ENCODE data around the gene CTRB1. TPM values are rescaled to one million over a fixed set of nuclear protein-coding genes. Genes with fewer than 3 reads are reported as not detected.

The CTRB1 gene
- total and polyA plus RNA-seq, 2 of the 8 experiments (the other 6 are each of a cell fraction or from before 2014, with no cell fraction given) = not detected

GRCh38 chr16:75172578-75172977 lies 46.2 kb upstream of the CTRB1 start:
- Histone ChIP-seq H3K23ac (ENCODE audit: insufficient read length) (no peak overlapping the region), H3K4me2 (ENCODE audit: insufficient read depth in 1 of 2, low read depth in 2 of 2, low read length in 2 of 2) (no peak overlapping the region), H2BK120ac (replicated peaks; ENCODE audit: low read depth, low read length) (no peak overlapping the region), H2BK15ac (ENCODE audit: low read length) (no peak overlapping the region), H3K23me2 (ENCODE audit: low read depth, low read length) (no peaks in the 10 kb centered on the region), H3K27me3 (replicated peaks in 1 of 4; ENCODE audit: control insufficient read depth in 3 of 4, extremely low read depth in 1 of 4, insufficient read depth in 3 of 4, low read length in 3 of 4) (no peaks in the 10 kb centered on the region), H3K56ac (replicated peaks; ENCODE audit: insufficient read length, low read depth, low read length) (no peak overlapping the region), H2BK12ac (ENCODE audit: low read depth, low read length) (no peak overlapping the region), H3K4me1 (replicated peaks in 1 of 4; ENCODE audit: control insufficient read depth in 3 of 4, insufficient read depth in 4 of 4, low read length in 3 of 4) (no peaks in the 10 kb centered on the region), H4K5ac (ENCODE audit: insufficient read length, low read depth, low read length) (no peak overlapping the region), H3K36me3 (ENCODE audit: control insufficient read depth in 2 of 4, insufficient read depth in 4 of 4, low read length in 3 of 4) (peaks cover 5 to 45% (median 38%) of the 10 kb centered on the region in 4 experiments; a peak in 7 of 8 replicates), H3K27ac (ENCODE audit: low read depth, low read length) (no peak overlapping the region), H2AK5ac (ENCODE audit: low read depth, low read length) (no peak overlapping the region), H4K8ac (ENCODE audit: extremely low read depth, insufficient read depth, low read length) (no peak overlapping the region), H2AFZ (ENCODE audit: low read length) (no peak overlapping the region), H2BK20ac (ENCODE audit: low read length) (no peak overlapping the region), H4K91ac (replicated peaks; ENCODE audit: insufficient read length, low read length) (no peak overlapping the region), H3K4me3 (ENCODE audit: extremely low read depth in 1 of 4, insufficient read depth in 2 of 4, low read depth in 3 of 4, low read length in 4 of 4) (no peak overlapping the region), H2BK5ac (ENCODE audit: low read depth, low read length) (no peak overlapping the region), H3K4ac (replicated peaks; ENCODE audit: insufficient read length, low read depth, low read length) (no peak overlapping the region), H3K14ac (ENCODE audit: insufficient read length) (no peak overlapping the region), H3K79me2 (ENCODE audit: control insufficient read depth in 1 of 2, insufficient read depth in 2 of 2, low read length in 2 of 2) (no peaks in the 10 kb centered on the region), H3K18ac (ENCODE audit: extremely low read depth, low read length) (no peak overlapping the region), H3K9ac (replicated peaks in 1 of 4; ENCODE audit: extremely low read depth in 1 of 4, low read depth in 3 of 4, low read length in 3 of 4) (no peak overlapping the region), H4K20me1 (replicated peaks in 1 of 2; ENCODE audit: control insufficient read depth in 1 of 2, insufficient read depth in 2 of 2, low read length in 2 of 2) (no peaks in the 10 kb centered on the region), H3K9me3 (ENCODE audit: insufficient read depth in 2 of 2, low read depth in 1 of 2, low read length in 1 of 2) (peaks cover 56 to 65% of the 10 kb centered on the region in 2 experiments), H3K79me1 (ENCODE audit: low read depth, low read length) (no peaks in the 10 kb centered on the region)
- WGBS, 2 experiments (ENCODE audit: extremely low coverage in 1 of 2, insufficient coverage in 1 of 2, insufficient read length in 1 of 2, insufficient replicate concordance in 2 of 2, low coverage in 1 of 2, low lambda C conversion rate in 2 of 2, missing lambda C conversion rate in 1 of 2) = 93% methylated on average over 4 of the region's 4 CpGs; no CpG with 5 or more reads in 1 of the 2 experiments
- POLR2A ChIA-PET (ENCODE audit: partially characterized antibody) = interaction anchor here (0.6 to 2.1 kb wide), 3 partner anchors 10 to 262 kb away, joined by 3 to 7 read pairs (median 3); no protein-coding TSS in a partner anchor
- CTCF ChIA-PET (ENCODE audit: partially characterized antibody) = interaction anchor here (2.2 kb wide), 1 partner anchor 26 kb away, joined by 8 read pairs; no protein-coding TSS in a partner anchor
- TF ChIP-seq GABPA (IDR thresholded peaks at IDR 0.05; ENCODE audit: borderline replicate concordance, insufficient read depth, low read length) (no peak), CHD1 (IDR thresholded peaks at IDR 0.05; ENCODE audit: low read depth, low read length) (no peak), NRF1 (IDR thresholded peaks at IDR 0.05; ENCODE audit: low read depth, low read length) (no peak), BCL11A (IDR thresholded peaks at IDR 0.05; ENCODE audit: low read depth in 2 of 2, low read length in 2 of 2) (no peak), MAX (IDR thresholded peaks at IDR 0.05) (no peak), CBX8 (IDR thresholded peaks at IDR 0.05; ENCODE audit: borderline replicate concordance, low read depth, low read length) (no peak), CREB1 (IDR thresholded peaks at IDR 0.05) (no peak), CBX5 (IDR thresholded peaks at IDR 0.05; ENCODE audit: low read depth, low read length) (no peak), ZNF274 (IDR thresholded peaks at IDR 0.05; ENCODE audit: borderline replicate concordance, extremely low read depth, low read length) (no peak)
- DNase-seq (ENCODE audit: low read depth in 1 of 2, low spot score in 2 of 2) (no peak), FAIRE-seq (no peak)
